Mammary epithelial cell (primary cell): ENCODE results near the gene SF3A2.

Experiments used
- CTCF ChIP-seq, 2 donors: IDR thresholded peaks in 1 of 2; conservative IDR thresholded peaks in 1 of 2; 2 replicates each; pipeline ENCODE4 v1.5.1; 2011 to 2012; ENCODE audit warnings: inconsistent platforms in 2 of 2, low read length in 2 of 2, mild to moderate bottlenecking in 2 of 2, control low read depth in 1 of 2, low read depth in 1 of 2; ENCODE audit not compliant: insufficient read depth in 1 of 2; ENCODE audit errors: extremely low read depth in 1 of 2
- EZH2 ChIP-seq: IDR thresholded peaks from 2 replicates; pipeline ENCODE4 v1.6.1; 2012; ENCODE audit warnings: low read length, inconsistent platforms, borderline replicate concordance

- no peak for TF ChIP-seq CTCF (conservative IDR thresholded peaks at IDR 0.05 in 1 of 2, IDR thresholded peaks at IDR 0.05 in 1 of 2; ENCODE audit: extremely low read depth in 1 of 2, insufficient read depth in 1 of 2, low read depth in 1 of 2, low read length in 2 of 2)
- TF ChIP-seq EZH2 = no peak
These were observed 7.4 kb downstream of the SF3A2 start for GRCh38 chr19:2244125-2244411.
